ENCODE measurements around the gene BLMH.

DNA sequence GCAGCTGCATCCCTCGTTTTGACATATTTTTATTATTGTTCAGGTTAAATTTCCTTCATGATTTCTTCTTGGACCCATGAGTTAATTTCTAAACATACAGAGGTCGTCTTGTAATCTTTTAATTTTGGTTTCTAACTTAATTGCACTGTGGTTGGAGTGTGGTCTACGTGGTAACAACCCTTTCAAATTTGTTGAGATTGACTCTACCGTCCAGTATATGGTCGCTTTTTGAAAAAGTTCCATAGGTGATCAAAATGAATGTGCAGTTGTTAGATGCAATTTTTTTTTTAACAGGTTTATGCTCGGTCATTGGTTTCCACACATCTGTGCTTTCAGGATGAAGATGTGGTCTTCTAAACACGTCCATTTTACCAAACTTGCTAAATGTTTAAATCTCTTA is 45.3 kb downstream of the BLMH start:
- TF ChIP-seq, protein P1, sequence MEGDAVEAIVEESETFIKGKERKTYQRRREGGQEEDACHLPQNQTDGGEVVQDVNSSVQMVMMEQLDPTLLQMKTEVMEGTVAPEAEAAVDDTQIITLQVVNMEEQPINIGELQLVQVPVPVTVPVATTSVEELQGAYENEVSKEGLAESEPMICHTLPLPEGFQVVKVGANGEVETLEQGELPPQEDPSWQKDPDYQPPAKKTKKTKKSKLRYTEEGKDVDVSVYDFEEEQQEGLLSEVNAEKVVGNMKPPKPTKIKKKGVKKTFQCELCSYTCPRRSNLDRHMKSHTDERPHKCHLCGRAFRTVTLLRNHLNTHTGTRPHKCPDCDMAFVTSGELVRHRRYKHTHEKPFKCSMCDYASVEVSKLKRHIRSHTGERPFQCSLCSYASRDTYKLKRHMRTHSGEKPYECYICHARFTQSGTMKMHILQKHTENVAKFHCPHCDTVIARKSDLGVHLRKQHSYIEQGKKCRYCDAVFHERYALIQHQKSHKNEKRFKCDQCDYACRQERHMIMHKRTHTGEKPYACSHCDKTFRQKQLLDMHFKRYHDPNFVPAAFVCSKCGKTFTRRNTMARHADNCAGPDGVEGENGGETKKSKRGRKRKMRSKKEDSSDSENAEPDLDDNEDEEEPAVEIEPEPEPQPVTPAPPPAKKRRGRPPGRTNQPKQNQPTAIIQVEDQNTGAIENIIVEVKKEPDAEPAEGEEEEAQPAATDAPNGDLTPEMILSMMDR (IDR thresholded peaks at IDR 0.05; ENCODE audit: insufficient read depth, low read depth, low read length): no peak
- TF ChIP-seq EZH2 (IDR thresholded peaks at IDR 0.05; ENCODE audit: insufficient read depth, low read length): no peak

Data from astrocyte (in vitro differentiated cells and primary cell).